T1000 (cell line): Measurements from ENCODE around the gene ABCA3.
"Not testable (repeated sequence)": the region's sequence is repeated elsewhere in the genome, so short reads cannot be mapped to it uniquely, and the experiment has no call there.

Experiments used
- DNase-seq: peaks from one replicate; lab custom pipeline; 2025; ENCODE audit warnings: mixed read lengths; lab: John Stamatoyannopoulos, UW

Gene ABCA3

GRCh38 chr16:2340564-2341455, at the start of gene ABCA3:
ABCA3 (minus strand) TSS chr16:2340728; CDS start chr16:2326466, 14,262 bp downstream.
- DNase-seq: peak; percentile 95

GRCh38 chr16:2388875-2389433, 48.4 kb upstream of the ABCA3 start:
- DNase-seq: no peak

DNA sequence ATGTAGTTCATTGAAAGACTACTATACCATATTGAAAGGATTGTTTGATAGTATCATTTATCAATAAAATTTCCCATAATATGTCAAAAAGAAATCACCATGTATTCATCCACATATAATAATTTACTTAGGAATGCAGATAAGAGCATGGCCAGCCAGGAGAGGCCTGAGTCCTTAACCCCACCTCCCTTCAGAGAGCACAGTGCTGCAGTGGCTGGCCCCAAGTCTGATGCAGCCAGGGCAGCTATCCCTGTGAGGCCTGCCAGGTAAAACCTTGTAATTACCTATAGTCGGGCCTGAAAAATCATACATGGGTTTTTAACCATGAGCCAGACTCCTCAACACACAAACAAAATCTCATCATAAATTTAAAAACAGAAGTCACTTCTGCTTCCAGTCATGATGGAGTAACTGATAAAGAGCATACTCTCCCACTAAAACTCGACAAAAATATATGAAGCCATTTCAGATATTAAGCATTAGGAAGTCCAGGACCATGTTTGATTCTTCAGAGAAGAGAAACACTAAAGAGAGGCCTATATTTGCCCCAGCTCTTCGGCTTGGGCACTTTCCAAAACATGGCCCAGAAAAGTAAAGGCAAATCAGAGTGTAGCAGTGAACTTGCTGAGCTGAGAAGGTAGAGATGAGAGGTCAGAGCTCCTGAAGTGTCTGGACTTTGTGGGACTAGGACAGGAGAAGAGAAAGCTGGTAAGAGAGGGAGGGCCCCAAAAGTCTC, 47.8 kb upstream of the ABCA3 start:
- no peak for DNase-seq

DNA sequence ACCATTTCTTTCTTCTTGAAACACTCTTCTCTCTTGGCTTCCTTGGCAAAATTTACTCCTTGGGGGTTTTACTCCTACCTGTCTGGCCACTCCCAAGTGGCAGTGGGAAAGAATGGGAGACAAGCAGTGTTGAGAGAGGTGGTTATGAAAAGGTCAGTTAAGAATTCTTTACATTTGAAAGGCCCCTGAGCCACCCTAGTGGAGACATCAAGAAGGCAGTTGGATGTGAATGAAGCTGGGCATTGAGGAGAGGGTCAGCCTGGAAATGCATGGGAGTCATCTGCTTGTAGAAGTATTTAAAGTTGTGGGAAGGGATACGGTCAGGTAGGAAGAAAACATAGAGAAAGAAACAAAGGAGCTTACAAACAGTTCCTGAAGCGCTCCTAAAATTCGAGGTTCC, 46.5 kb upstream of the ABCA3 start:
- no peak for DNase-seq

GRCh38 chr16:2385982-2386381, 45.5 kb upstream of the ABCA3 start:
- not testable (repeated sequence) for DNase-seq

- no peak for DNase-seq
These were observed 44.8 kb upstream of the ABCA3 start for GRCh38 chr16:2385190-2385836.

DNA sequence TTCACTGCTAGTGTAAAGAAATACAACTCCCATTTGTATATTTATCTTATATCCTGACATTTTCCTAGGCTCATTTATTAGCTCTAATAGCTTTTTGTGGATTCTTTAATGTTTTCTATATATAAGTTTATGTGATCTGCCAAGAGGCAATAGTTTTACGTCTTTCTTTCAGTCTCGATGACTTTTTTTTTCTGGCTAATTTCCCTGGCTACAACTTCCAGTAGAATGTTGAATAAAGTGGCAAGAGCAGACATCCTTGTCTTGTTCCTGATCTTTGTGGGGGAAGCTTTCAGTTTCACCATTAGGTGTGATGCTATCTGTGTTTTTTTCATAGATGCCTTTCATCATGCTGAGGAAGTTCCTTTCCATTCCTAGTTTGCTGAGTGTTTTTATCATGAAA, 43.9 kb upstream of the ABCA3 start:
- DNase-seq: no peak

- DNase-seq: no peak
These were observed 43.0 kb upstream of the ABCA3 start for GRCh38 chr16:2383501-2383900.

GRCh38 chr16:2374644-2375043, 34.1 kb upstream of the ABCA3 start:
- DNase-seq: no peak

GRCh38 chr16:2373176-2373575, 32.6 kb upstream of the ABCA3 start:
- no peak for DNase-seq

- no peak for DNase-seq
These were observed 32.2 kb upstream of the ABCA3 start for GRCh38 chr16:2372684-2373083.

- no peak for DNase-seq
These were observed 30.9 kb upstream of the ABCA3 start for GRCh38 chr16:2371421-2371820.

DNA sequence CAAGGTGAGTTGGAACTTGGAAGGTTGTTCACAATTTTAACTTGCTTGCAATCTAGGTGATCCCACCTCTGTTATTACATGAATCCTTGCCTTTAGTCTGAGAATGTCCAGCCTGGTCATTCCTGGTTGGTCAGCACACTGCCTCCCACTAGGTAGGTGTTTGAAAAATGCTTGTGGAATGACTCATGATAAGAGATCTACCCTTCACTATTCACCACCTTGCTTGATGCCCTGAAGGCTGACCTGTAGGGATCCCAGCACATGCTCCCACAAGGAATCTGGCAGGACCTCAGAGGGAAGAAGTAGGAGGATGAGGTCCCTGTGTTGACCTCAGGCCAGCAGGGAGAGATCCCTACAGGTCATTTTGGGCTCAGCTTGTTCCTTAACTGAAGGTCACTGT, 30.2 kb upstream of the ABCA3 start:
- DNase-seq: no peak

GRCh38 chr16:2366660-2367309, 26.3 kb upstream of the ABCA3 start:
- DNase-seq: no peak

DNA sequence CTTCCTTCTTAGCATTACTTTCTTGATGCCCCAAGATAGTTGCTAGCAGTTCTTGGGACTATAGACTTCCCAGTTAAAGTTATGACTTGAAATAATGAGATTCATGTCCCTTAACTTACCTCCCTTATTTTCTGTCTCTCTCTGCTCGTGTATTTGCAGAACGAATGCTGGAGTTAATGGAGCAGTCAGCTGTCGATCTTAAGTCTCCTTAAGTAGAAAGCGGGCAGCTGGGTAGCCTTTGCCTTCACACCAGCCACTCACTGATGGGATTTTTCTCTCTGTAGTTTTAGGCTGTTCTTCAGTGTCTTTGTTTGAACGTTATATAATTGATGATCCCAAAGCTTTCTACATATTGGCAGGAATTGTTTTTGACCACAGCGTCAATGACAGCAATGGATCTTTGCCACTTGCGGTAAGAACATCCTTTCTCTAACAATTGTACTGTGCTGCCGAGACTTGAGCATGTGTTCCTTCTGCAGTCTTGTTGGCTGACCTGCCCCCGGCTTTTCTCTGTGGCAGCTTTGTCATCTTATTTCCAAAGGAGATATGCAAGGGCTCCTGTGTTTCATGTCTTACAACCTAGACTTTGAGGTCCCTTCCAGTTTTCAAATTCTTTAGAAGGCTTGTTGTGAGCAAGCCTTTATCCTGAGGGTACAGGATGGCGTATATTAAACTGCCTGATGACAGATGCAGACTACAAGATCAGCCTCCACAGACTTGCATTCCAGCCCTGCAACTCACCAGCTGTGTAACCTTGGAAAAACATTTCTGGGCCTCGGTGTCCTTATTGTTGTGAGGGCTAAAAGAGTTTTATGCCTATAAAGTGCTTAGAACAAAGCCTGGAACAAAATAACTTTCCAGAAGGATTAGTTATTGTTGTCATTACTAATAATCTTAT, 25.1 kb upstream of the ABCA3 start:
- DNase-seq: no peak

DNA sequence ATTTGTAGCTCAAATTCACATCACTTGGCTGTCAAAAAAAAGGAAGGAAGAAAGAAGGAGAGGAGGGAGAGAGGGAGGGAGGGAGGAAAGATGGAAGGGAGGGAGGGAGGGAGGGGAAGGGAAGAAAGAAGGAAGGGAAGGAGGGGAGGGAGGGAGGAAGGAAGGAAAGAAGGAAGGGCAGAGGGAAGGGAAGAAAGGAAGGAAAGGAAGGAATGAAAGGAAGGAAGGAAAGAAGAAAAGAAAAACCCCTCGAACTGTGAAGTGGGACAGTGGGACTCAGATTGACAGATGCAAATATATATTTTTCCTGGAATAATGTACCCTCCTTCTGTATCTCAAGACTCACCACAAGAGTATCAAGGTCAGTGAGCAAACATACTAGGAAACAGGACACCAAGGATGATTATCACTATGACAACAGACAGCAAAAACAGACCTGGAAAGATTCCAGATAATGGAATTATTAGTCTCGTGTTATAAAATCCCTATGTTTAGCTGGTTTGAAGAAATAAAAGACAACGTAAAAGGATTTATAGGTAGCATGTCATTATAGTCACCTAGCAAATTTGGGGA, 24.2 kb upstream of the ABCA3 start:
- DNase-seq: no peak

DNA sequence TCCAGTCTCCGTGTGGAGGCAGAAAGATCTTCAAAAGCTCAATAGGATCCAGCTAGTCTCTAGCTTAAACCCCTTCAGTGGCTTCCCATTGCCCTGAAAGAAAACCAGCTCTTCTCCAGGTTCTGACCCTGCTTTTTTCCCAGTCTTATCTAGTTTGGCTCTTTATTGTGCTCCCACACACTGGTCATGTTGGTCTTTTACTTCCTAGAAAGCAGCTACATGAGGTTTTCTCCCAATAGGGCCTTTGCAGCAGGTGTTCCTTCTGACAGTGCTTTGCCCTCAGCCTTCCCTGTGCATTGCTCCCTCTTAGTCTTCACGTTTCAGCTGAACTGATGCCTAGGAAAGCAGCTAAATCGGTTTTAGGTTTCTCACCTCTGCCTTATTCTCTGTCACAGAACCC, 21.7 kb upstream of the ABCA3 start:
- no peak for DNase-seq

DNA sequence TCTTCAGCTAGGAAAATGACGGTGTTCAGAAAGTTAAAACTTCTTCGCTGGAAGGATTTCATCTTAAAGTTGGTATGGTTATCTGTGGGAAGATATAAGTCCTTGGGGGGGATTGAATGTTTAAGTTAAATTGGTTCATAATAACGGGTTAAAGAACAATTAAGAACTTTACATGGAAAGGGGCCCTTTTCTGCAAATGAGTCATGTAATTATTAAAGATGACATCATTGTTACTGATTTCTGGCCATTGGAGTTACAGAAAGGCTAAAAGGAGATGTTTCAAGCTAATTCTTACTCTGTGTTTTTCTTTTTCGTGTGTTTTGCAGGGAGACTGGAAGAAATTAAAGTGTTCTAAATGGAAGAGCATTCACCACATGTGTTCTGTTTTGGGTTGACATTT, 20.6 kb upstream of the ABCA3 start:
- no peak for DNase-seq

GRCh38 chr16:2359919-2360318, 19.4 kb upstream of the ABCA3 start:
- DNase-seq: no peak

DNA sequence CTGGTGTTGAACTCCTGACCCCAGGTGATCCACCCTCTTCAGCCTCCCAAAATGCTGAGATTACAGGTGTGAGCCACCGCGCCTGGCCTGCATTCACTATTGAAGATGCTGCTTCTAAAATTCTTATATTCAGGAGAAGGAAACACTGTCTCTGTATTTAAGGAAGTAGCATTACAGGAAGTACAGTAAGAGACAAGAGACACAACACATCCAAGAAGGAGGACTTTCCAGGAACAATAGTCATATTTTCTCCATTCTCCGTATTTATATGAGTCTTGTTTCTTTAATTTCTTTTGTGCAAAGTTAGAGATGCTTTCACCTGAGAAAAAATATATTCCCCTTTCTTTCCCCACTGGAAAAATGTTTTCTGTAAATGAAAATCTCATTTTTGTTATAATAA, 18.3 kb upstream of the ABCA3 start:
- DNase-seq: no peak

- DNase-seq: no peak
These were observed 16.8 kb upstream of the ABCA3 start for GRCh38 chr16:2357331-2357730.
